NB4 (cell line): ENCODE measurements around the gene PBX3.
"Not testable (repeated sequence)": the region's sequence is repeated elsewhere in the genome, so short reads cannot be mapped to it uniquely, and the experiment has no call there.

Source experiments
- CTCF ChIP-seq: IDR thresholded peaks from one replicate; pipeline ENCODE4 v1.5.1; 2012; ENCODE audit warnings: low read depth, low read length
- POLR2A ChIP-seq: IDR thresholded peaks from 2 replicates; pipeline ENCODE4 v1.6.1; 2011; ENCODE audit warnings: mild to moderate bottlenecking; ENCODE audit not compliant: insufficient read length; ENCODE audit errors: extremely low read depth
- TF ChIP-seq, protein P1 (sequence below): IDR thresholded peaks from 2 replicates; pipeline ENCODE4 v1.6.1; 2011; ENCODE audit warnings: low read depth, low read length

- TF ChIP-seq CTCF, POLR2A: not testable (repeated sequence)
- TF ChIP-seq, protein P1, sequence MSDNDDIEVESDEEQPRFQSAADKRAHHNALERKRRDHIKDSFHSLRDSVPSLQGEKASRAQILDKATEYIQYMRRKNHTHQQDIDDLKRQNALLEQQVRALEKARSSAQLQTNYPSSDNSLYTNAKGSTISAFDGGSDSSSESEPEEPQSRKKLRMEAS = not testable (repeated sequence)
These were observed 32.0 kb downstream of the PBX3 start for GRCh38 chr9:125779220-125779565.
